H1 (cell line): ENCODE data around the gene RUNX1. TPM values are rescaled to one million over a fixed set of nuclear protein-coding genes. Genes with fewer than 3 reads are reported as not detected.

Experiments
- CTCF ChIP-seq, 3 experiments: IDR thresholded peaks; 1 replicate in 2 of 3; 2 replicates in 1 of 3; pipeline versions ENCODE4 v1.5.1 to v1.6.1; 2011; ENCODE audit warnings: low read length in 3 of 3, mild to moderate bottlenecking in 3 of 3, inconsistent platforms in 2 of 3, low read depth in 1 of 3, moderate library complexity in 1 of 3; ENCODE audit not compliant: insufficient read depth in 1 of 3; ENCODE audit errors: control extremely low read depth in 1 of 3
- EGR1 ChIP-seq: IDR thresholded peaks from 2 replicates; pipeline ENCODE4 v1.6.1; 2011; ENCODE audit warnings: low read depth, low read length, borderline replicate concordance
- POLR2AphosphoS5 ChIP-seq: IDR thresholded peaks from 2 replicates; pipeline ENCODE4 v1.6.1; 2011; ENCODE audit warnings: low read depth, low read length
- RBBP5 ChIP-seq: IDR thresholded peaks from 2 replicates; pipeline ENCODE4 v1.7.1; 2012; ENCODE audit warnings: low read depth, mild to moderate bottlenecking, inconsistent platforms, low read length, moderate library complexity, borderline replicate concordance
- polyA plus RNA-seq, 7 experiments: library from polyadenylated mRNA; depleted of rRNA in 3 of 7; stranded (reverse) in 5 of 7; unstranded in 2 of 7; fragments of >200 nt in 5 of 7; fragments of 200-250 nt in 2 of 7; gene quantifications; 1 replicate in 5 of 7; 2 replicates in 1 of 7; 4 replicates in 1 of 7; pipeline versions ENCODE4 v1.2.1 to v1.2.3, GENCODE V29; 2011 to 2013; ENCODE audit warnings: missing spikeins in 2 of 7, mixed read lengths in 2 of 7
- total RNA-seq: library from RNA; stranded (reverse); fragmentation: NEBNext Ultra II Directional; extraction: Animal tissue kit (Norgen Biotek cat#: 25700); gene quantifications from 2 replicates; pipeline ENCODE4 v1.2.1, GENCODE V29; 2021

RUNX1 gene
- total and polyA plus RNA-seq, 2 of the 8 experiments (the other 6 are each of a cell fraction or from before 2014, with no cell fraction given), result 0.20 to 0.60 TPM

- TF ChIP-seq POLR2AphosphoS5 (no peak), EGR1 (no peak), CTCF (IDR thresholded peaks at IDR 0.05; ENCODE audit: control extremely low read depth in 1 of 3, insufficient read depth in 1 of 3, low read depth in 1 of 3, low read length in 3 of 3) (no peak), RBBP5 (no peak)
Measured at GRCh38 chr21:34770576-34770975, 278.5 kb downstream of the RUNX1 start (continued).
